Endothelial cell of umbilical vein (primary cell): Measurements from ENCODE around the gene MLIP. TPM values are rescaled to one million over a fixed set of nuclear protein-coding genes. Genes with fewer than 3 reads are reported as not detected.
"Not testable (repeated sequence)": the region's sequence is repeated elsewhere in the genome, so short reads cannot be mapped to it uniquely, and the experiment has no call there.

Experiments
- BruUV-seq: library from RNA; stranded (reverse); fragments of 400-500 nt; replicated peaks from 2 replicates; lab custom pipeline; 2021; lab: Mats Ljungman, UMichigan
- CTCF ChIA-PET: fragments of 300-600, 350-600 bp; sonication (Branson Sonifier 250); formaldehyde crosslinking; loops from one replicate; lab custom pipeline; 2021; ENCODE audit warnings: antibody characterized with exemption, inconsistent platforms; lab: Charles Lee
- POLR2A ChIA-PET: fragments of 300-600, 350-600 bp; sonication (Branson Sonifier 250); formaldehyde crosslinking; loops from one replicate; lab custom pipeline; 2021; ENCODE audit warnings: antibody characterized with exemption, inconsistent platforms; lab: Charles Lee
- DNase-seq: peaks from one replicate; pipeline ENCODE4 v3.0.0-alpha.2; 2011; ENCODE audit warnings: low read depth, low spot score
- FAIRE-seq: peaks from 2 replicates; lab custom pipeline; 2011; peaks lifted over from hg19 to GRCh38; lab: Jason Lieb, UNC
- H2AFZ ChIP-seq: 2 replicates; pipeline ENCODE4 v1.6.0; 2012; ENCODE audit warnings: low read depth, low read length, control low read depth, inconsistent platforms
- H3K27ac ChIP-seq: 2 replicates; pipeline ENCODE4 v1.5.1; 2011; ENCODE audit warnings: low read depth, mild to moderate bottlenecking, control low read depth, low read length, moderate library complexity; ENCODE audit not compliant: insufficient read depth
- H3K27me3 ChIP-seq, 2 experiments: 2 replicates each; pipeline versions ENCODE4 v1.6.0 to v1.6.1; 2011; ENCODE audit warnings: low read length in 2 of 2, mixed read lengths in 1 of 2; ENCODE audit not compliant: control insufficient read depth in 2 of 2, insufficient read depth in 2 of 2
- H3K36me3 ChIP-seq, 2 experiments: 2 replicates in 1 of 2; 3 replicates in 1 of 2; pipeline ENCODE4 v1.5.1; 2011; ENCODE audit warnings: low read length in 2 of 2, mild to moderate bottlenecking in 1 of 2, moderate library complexity in 1 of 2; ENCODE audit not compliant: control insufficient read depth in 2 of 2, insufficient read depth in 2 of 2; ENCODE audit errors: extremely low read depth in 1 of 2
- H3K4me1 ChIP-seq: 3 replicates; pipeline ENCODE4 v1.5.1; 2011; ENCODE audit warnings: mild to moderate bottlenecking, low read length; ENCODE audit not compliant: control insufficient read depth, insufficient read depth; ENCODE audit errors: extremely low read depth
- H3K4me2 ChIP-seq: 2 replicates; pipeline ENCODE4 v1.6.1; 2011; ENCODE audit warnings: low read length, control low read depth, mixed read lengths; ENCODE audit not compliant: insufficient read depth
- H3K4me3 ChIP-seq, 3 experiments: fragments of 200-600 bp in 1 of 3; sonication (generic), shearing (Covaris generic) in 1 of 3; replicated peaks in 1 of 3; 2 replicates each; pipeline ENCODE4 v1.5.1; 2011 to 2016; ENCODE audit warnings: control low read depth in 3 of 3, low read length in 3 of 3, mild to moderate bottlenecking in 2 of 3, inconsistent platforms in 1 of 3, low read depth in 1 of 3, moderate library complexity in 1 of 3; ENCODE audit not compliant: insufficient read depth in 1 of 3
- H3K79me2 ChIP-seq: 2 replicates; pipeline ENCODE4 v1.6.0; 2012; ENCODE audit warnings: low read length, inconsistent platforms; ENCODE audit not compliant: control insufficient read depth, insufficient read depth
- H3K9ac ChIP-seq: replicated peaks from 2 replicates; pipeline ENCODE3; 2011; ENCODE audit warnings: low read length, control low read depth; ENCODE audit not compliant: insufficient read depth; ENCODE audit errors: extremely low read depth
- H3K9me1 ChIP-seq: replicated peaks from 3 replicates; pipeline ENCODE4 v1.6.0; 2011; ENCODE audit warnings: mild to moderate bottlenecking, low read length; ENCODE audit not compliant: control insufficient read depth, insufficient read depth; ENCODE audit errors: extremely low read depth
- H3K9me3 ChIP-seq: replicated peaks from 2 replicates; pipeline ENCODE4 v1.5.1; 2012; ENCODE audit warnings: low read length, inconsistent platforms; ENCODE audit not compliant: control insufficient read depth, insufficient read depth
- H4K20me1 ChIP-seq: replicated peaks from 2 replicates; pipeline ENCODE3; 2011; ENCODE audit warnings: mild to moderate bottlenecking, low read length; ENCODE audit not compliant: control insufficient read depth, insufficient read depth; ENCODE audit errors: extremely low read depth
- EZH2 ChIP-seq: IDR thresholded peaks from 2 replicates; pipeline ENCODE4 v1.6.1; 2012; ENCODE audit warnings: borderline replicate concordance, low read depth, mild to moderate bottlenecking, moderate library complexity, low read length, inconsistent platforms; ENCODE audit not compliant: severe bottlenecking
- FOS ChIP-seq: IDR thresholded peaks from 2 replicates; pipeline ENCODE4 v1.6.1; 2011; ENCODE audit warnings: mild to moderate bottlenecking, low read length, moderate library complexity, borderline replicate concordance; ENCODE audit not compliant: insufficient read depth
- GATA2 ChIP-seq: IDR thresholded peaks from 2 replicates; pipeline ENCODE4 v1.7.0; 2011; ENCODE audit warnings: low read depth, mild to moderate bottlenecking, moderate library complexity, mixed read lengths, low read length; ENCODE audit not compliant: insufficient read length, insufficient read depth
- JUN ChIP-seq: IDR thresholded peaks from 2 replicates; pipeline ENCODE4 v1.6.1; 2011; ENCODE audit warnings: borderline replicate concordance, low read depth; ENCODE audit not compliant: insufficient read length, insufficient read depth
- MYC ChIP-seq: IDR thresholded peaks from one replicate; pipeline ENCODE4 v1.6.1; 2011; ENCODE audit warnings: mild to moderate bottlenecking, low read depth, low read length
- dilution Hi-C: fragments of 300-500 bp; cut with MboI; formaldehyde crosslinking; loops from one replicate; pipeline ENCODE4 v1.15.0; 2019; ENCODE audit warnings: low sequenced_read_pairs; ENCODE audit not compliant: extremely low pct_ligation_motif_present
- intact Hi-C: fragments of 100-400 bp; cut with micrococcal nuclease; formaldehyde crosslinking; loops from one replicate; pipeline ENCODE4 v1.10.0; 2022
- polyA plus RNA-seq, 4 experiments: library from polyadenylated mRNA; depleted of rRNA in 3 of 4; stranded (reverse) in 3 of 4; unstranded in 1 of 4; fragments of >200 nt; gene quantifications; 2 replicates each; pipeline versions ENCODE4 v1.2.1 to v1.2.3, GENCODE V29; 2011 to 2012; ENCODE audit warnings: missing spikeins in 1 of 4
- total RNA-seq: library from RNA; stranded (reverse); gene quantifications from 2 replicates; pipeline ENCODE4 v1.2.3, GENCODE V29; 2021
- TF ChIP-seq, protein P1 (sequence below): IDR thresholded peaks from 2 replicates; pipeline ENCODE4 v1.6.1; 2011; ENCODE audit not compliant: insufficient read depth, insufficient read length

The MLIP gene
- total and polyA plus RNA-seq, 2 donors (not counting 3 experiments of a cell fraction or from before 2014, with no cell fraction given), result 4.1 to 11.6 TPM

DNA sequence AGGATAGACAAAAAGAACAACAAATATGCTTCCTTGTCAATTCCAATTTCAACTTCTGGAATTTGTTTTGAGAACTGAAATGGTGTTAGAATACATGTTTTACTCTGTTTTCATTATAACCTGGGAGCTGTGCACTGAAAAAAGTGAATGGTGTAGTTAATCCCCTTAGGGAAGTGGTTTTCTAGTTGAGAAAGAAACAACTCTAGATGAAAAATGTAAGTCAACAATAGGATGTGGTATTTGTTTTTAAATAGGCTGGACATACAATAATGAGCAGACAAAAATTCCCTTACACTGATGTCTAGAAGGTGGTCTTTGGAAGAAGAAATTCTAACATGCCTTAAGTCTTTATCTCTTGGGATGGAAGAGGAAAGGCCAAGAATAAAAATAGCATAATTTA lies 137.1 kb downstream of the MLIP start:
- no peak for TF ChIP-seq FOS
- CTCF ChIA-PET, result no interaction called here

DNA sequence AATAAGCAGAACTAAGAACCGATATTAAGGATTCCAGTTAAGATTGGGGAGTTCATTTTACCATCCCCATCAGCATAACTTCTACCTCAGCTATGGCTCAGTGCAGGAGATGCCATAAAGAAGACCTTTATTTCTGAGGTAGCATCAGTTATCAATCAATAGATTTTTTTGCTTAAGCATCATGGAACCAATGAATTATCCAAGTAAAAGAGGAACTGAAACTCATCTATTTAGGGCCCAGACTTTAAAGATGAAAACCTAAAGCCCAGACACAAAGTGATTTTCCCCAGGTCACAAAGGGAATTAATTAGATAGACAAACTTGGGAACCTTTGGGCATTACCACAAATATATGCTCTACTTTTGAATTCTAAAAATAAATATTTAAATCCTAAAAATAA lies 137.8 kb downstream of the MLIP start:
- H3K9me3 ChIP-seq, result no peaks in the 10 kb centered on the region
- CTCF ChIA-PET, result no interaction called here
- intact Hi-C loops (loop anchor here (10.0 kb wide), 1 partner anchor 816 kb away; no protein-coding TSS in a partner anchor), dilution Hi-C loops (no loop called here)
- no TSS peak for BruUV-seq
- H3K27me3 ChIP-seq, result no peaks in the 10 kb centered on the region
- H3K9ac ChIP-seq, result no peak overlapping the region
- no peaks in the 10 kb centered on the region for H4K20me1 ChIP-seq
- POLR2A ChIA-PET, result no interaction called here
- H3K4me3 ChIP-seq, result no peak overlapping the region
- no peaks in the 10 kb centered on the region for H3K36me3 ChIP-seq
- DNase-seq, result no peak
- no peaks in the 10 kb centered on the region for H3K4me1 ChIP-seq
- H3K4me2 ChIP-seq, result no peak overlapping the region
- no peak overlapping the region for H2AFZ ChIP-seq
- no peaks in the 10 kb centered on the region for H3K79me2 ChIP-seq
- TF ChIP-seq GATA2 (no peak), EZH2 (no peak), MYC (no peak), FOS (no peak), JUN (no peak)
- TF ChIP-seq, protein P1, sequence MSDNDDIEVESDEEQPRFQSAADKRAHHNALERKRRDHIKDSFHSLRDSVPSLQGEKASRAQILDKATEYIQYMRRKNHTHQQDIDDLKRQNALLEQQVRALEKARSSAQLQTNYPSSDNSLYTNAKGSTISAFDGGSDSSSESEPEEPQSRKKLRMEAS, result no peak
- H3K27ac ChIP-seq, result no peak overlapping the region
- no peak for FAIRE-seq
- H3K9me1 ChIP-seq, result no peaks in the 10 kb centered on the region

More for the DNA sequence above, 137.1 kb downstream of the MLIP start:
- Histone ChIP-seq H3K4me2 (no peak overlapping the region), H3K4me3 (no peak overlapping the region), H3K9me3 (no peaks in the 10 kb centered on the region), H3K27ac (no peak overlapping the region), H3K79me2 (no peaks in the 10 kb centered on the region), H4K20me1 (no peaks in the 10 kb centered on the region), H3K9ac (no peak overlapping the region), H3K36me3 (no peaks in the 10 kb centered on the region), H2AFZ (no peak overlapping the region), H3K4me1 (no peaks in the 10 kb centered on the region), H3K9me1 (no peaks in the 10 kb centered on the region), H3K27me3 (no peaks in the 10 kb centered on the region)
- no TSS peak for BruUV-seq
- no peak for DNase-seq
- dilution Hi-C loops, result no loop called here
- intact Hi-C loops, result loop anchor here (10.0 kb wide), 1 partner anchor 816 kb away; no protein-coding TSS in a partner anchor
- no peak for FAIRE-seq
- POLR2A ChIA-PET, result no interaction called here

DNA sequence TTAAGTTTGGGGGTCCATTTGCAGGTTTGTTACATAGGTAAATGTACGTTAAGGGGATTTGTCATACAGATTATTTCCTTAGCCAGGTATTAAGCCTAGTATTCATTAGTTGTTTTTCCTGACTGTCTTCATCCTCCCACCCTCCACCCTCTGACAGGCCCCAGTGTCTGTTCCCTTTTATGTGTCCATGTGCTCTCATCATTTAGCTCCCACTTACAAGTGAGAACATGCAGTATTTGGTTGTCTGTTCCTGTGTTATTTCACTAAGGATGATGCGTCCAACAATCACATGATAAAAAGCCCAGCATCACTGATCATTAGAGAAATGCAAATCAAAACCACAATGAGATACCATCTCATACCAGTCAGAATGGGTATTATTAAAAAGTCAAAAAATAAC lies 138.6 kb downstream of the MLIP start:
- H3K36me3 ChIP-seq, BruUV-seq, DNase-seq, H3K79me2 ChIP-seq, H3K4me1 ChIP-seq, H3K4me3 ChIP-seq, H2AFZ ChIP-seq, H3K9me3 ChIP-seq, POLR2A ChIA-PET, H3K27ac ChIP-seq, H3K9ac ChIP-seq, H3K27me3 ChIP-seq, H3K4me2 ChIP-seq, H3K9me1 ChIP-seq, CTCF ChIA-PET, H4K20me1 ChIP-seq, dilution Hi-C loops: not testable (repeated sequence)
- FAIRE-seq, result peak; percentile 66
- intact Hi-C loops, result loop anchor here (10.0 kb wide), 1 partner anchor 815 kb away; no protein-coding TSS in a partner anchor
